K562 (cell line): ENCODE results near the gene CHAD. TPM values are rescaled to one million over a fixed set of nuclear protein-coding genes. Genes with fewer than 3 reads are reported as not detected.

Experiments
- ARID2 ChIP-seq: fragments of 450-650 bp; IDR thresholded peaks from 2 replicates; pipeline ENCODE4 v1.6.1; 2017; ENCODE audit warnings: antibody characterized with exemption, mild to moderate bottlenecking
- C11orf30 ChIP-seq: fragments of 450-650 bp; IDR thresholded peaks from 2 replicates; pipeline ENCODE4 v1.6.1; 2016; ENCODE audit warnings: low read depth, mild to moderate bottlenecking
- CREB1 ChIP-seq, 2 experiments: sonication (generic) in 1 of 2; formaldehyde crosslinking in 1 of 2; IDR thresholded peaks; 2 replicates each; pipeline versions ENCODE4 v1.6.1 to v1.8.0; 2012 to 2022; ENCODE audit warnings: inconsistent platforms in 1 of 2, mild to moderate bottlenecking in 1 of 2, missing genetic modification reagents in 1 of 2, moderate library complexity in 1 of 2
- CREM ChIP-seq: IDR thresholded peaks from 2 replicates; pipeline ENCODE4 v1.6.1; 2014; ENCODE audit warnings: antibody characterized with exemption, low read depth
- FOXA3 ChIP-seq, 2 experiments: fragments of 450-650 bp in 1 of 2; sonication (generic) in 1 of 2; formaldehyde crosslinking; IDR thresholded peaks in 1 of 2; conservative IDR thresholded peaks in 1 of 2; 2 replicates each; pipeline versions ENCODE4 v1.4.0 to v1.8.0; 2020 to 2022; ENCODE audit warnings: mild to moderate bottlenecking in 2 of 2, missing genetic modification reagents in 1 of 2
- GABPB1 ChIP-seq: sonication (generic); formaldehyde crosslinking; IDR thresholded peaks from 2 replicates; pipeline ENCODE4 v1.8.0; 2022; ENCODE audit warnings: mild to moderate bottlenecking, missing genetic modification reagents
- HDAC1 ChIP-seq, 2 experiments: fragments of 450-650 bp; IDR thresholded peaks; 2 replicates each; pipeline ENCODE4 v1.6.1; 2016 to 2017; ENCODE audit warnings: inconsistent platforms in 1 of 2, mild to moderate bottlenecking in 1 of 2, moderate library complexity in 1 of 2
- HSF4 ChIP-seq: fragments of 250-450 bp; sonication (Bioruptor Pico); IDR thresholded peaks from 2 replicates; pipeline ENCODE4 v2.1.2; 2022; ENCODE audit warnings: mild to moderate bottlenecking, moderate library complexity, borderline replicate concordance
- ILK ChIP-seq: fragments of 450-650 bp; IDR thresholded peaks from 2 replicates; pipeline ENCODE4 v1.6.1; 2016; ENCODE audit warnings: missing genetic modification characterization, low read depth, mild to moderate bottlenecking, missing compliant biosample characterization, moderate library complexity, borderline replicate concordance
- JUN ChIP-seq, 2 experiments: sonication (generic) in 1 of 2; formaldehyde crosslinking in 1 of 2; IDR thresholded peaks; 2 replicates each; pipeline versions ENCODE4 v1.6.1 to v1.8.0; 2012 to 2022; ENCODE audit warnings: borderline replicate concordance in 2 of 2, mild to moderate bottlenecking in 2 of 2, improper control_type of control experiment in 1 of 2, low read depth in 1 of 2, low read length in 1 of 2, missing genetic modification reagents in 1 of 2
- MBD2 ChIP-seq: sonication (generic); IDR thresholded peaks from 2 replicates; pipeline ENCODE4 v1.6.1; 2016; ENCODE audit warnings: low read depth, borderline replicate concordance
- MCM5 ChIP-seq: fragments of 450-650 bp; IDR thresholded peaks from 2 replicates; pipeline ENCODE4 v1.6.1; 2016; ENCODE audit warnings: low read depth
- NELFE ChIP-seq: IDR thresholded peaks from 2 replicates; pipeline ENCODE4 v1.6.1; 2011; ENCODE audit warnings: mild to moderate bottlenecking; ENCODE audit not compliant: insufficient read depth, insufficient read length
- PCBP1 ChIP-seq: fragments of 200-400 bp; formaldehyde crosslinking; IDR thresholded peaks from 2 replicates; pipeline ENCODE4 v1.6.1; 2018; ENCODE audit warnings: mild to moderate bottlenecking, low read depth, low read length; ENCODE audit not compliant: poor library complexity, severe bottlenecking
- PCBP2 ChIP-seq: fragments of 200-400 bp; formaldehyde crosslinking; IDR thresholded peaks from 2 replicates; pipeline ENCODE4 v1.6.1; 2018; ENCODE audit warnings: low read length, low read depth, mild to moderate bottlenecking, moderate library complexity; ENCODE audit not compliant: poor library complexity, severe bottlenecking
- RB1 ChIP-seq: fragments of 450-650 bp; IDR thresholded peaks from 2 replicates; pipeline ENCODE4 v1.6.1; 2017; ENCODE audit warnings: low read depth, mild to moderate bottlenecking
- RBM15 ChIP-seq: fragments of 200-400 bp; formaldehyde crosslinking; IDR thresholded peaks from 2 replicates; pipeline ENCODE4 v1.6.1; 2018; ENCODE audit warnings: mild to moderate bottlenecking, low read length, moderate library complexity; ENCODE audit not compliant: insufficient read depth
- SRF ChIP-seq, 2 experiments: fragments of 250-450, 450-650 bp in 1 of 2; sonication (Bioruptor Pico) in 1 of 2; sonication (generic) in 1 of 2; formaldehyde crosslinking; IDR thresholded peaks; 2 replicates each; pipeline versions ENCODE4 v1.5.0 to v1.5.1; 2020 to 2022; ENCODE audit warnings: mild to moderate bottlenecking in 1 of 2, missing genetic modification reagents in 1 of 2
- TAF1 ChIP-seq: IDR thresholded peaks from 2 replicates; pipeline ENCODE4 v1.6.1; 2011; ENCODE audit warnings: mild to moderate bottlenecking, low read length, moderate library complexity; ENCODE audit not compliant: insufficient read depth, control insufficient read depth, severe bottlenecking; ENCODE audit errors: extremely low read depth
- TBP ChIP-seq: optimal IDR thresholded peaks from 2 replicates; pipeline ENCODE3; 2011; ENCODE audit warnings: low read depth, low read length, improper control_type of control experiment
- ZNF133 ChIP-seq: fragments of 250-450 bp; sonication (Bioruptor Pico); IDR thresholded peaks from 2 replicates; pipeline ENCODE4 v1.4.0; 2020; ENCODE audit warnings: mild to moderate bottlenecking
- ZNF217 ChIP-seq: sonication (generic); formaldehyde crosslinking; IDR thresholded peaks from 2 replicates; pipeline ENCODE4 v1.8.0; 2022; ENCODE audit warnings: mild to moderate bottlenecking, missing genetic modification reagents
- ZNF830 ChIP-seq: fragments of 250-450 bp; sonication (Bioruptor Pico); IDR thresholded peaks from 2 replicates; pipeline ENCODE4 v1.5.0; 2021; ENCODE audit warnings: mild to moderate bottlenecking
- polyA plus RNA-seq, 8 experiments: library from polyadenylated mRNA; depleted of rRNA in 4 of 8; stranded (reverse) in 5 of 8; unstranded in 3 of 8; fragments of >200 nt; fragmentation: Nextera tagmentation in 2 of 8; fragmentation: Illumina TruSeq in 1 of 8; extraction: Ambion mirVana in 2 of 8; extraction: Trizol in 1 of 8; gene quantifications; 2 replicates each; pipeline versions ENCODE4 v1.2.1 to v1.2.3, GENCODE V29; 2011 to 2014; ENCODE audit warnings: inconsistent platforms in 1 of 8, missing spikeins in 1 of 8
- total RNA-seq, 7 experiments: library from RNA; depleted of rRNA in 6 of 7; stranded (reverse); fragments of >200 nt in 6 of 7; fragmentation: Illumina TruSeq in 2 of 7; extraction: Trizol in 2 of 7; gene quantifications; 2 replicates each; pipeline versions ENCODE4 v1.2.1 to v1.2.3, GENCODE V29; 2011 to 2021; ENCODE audit warnings: low replicate concordance in 1 of 7
- TF ChIP-seq, protein P1 (sequence below): sonication (generic); formaldehyde crosslinking; IDR thresholded peaks from 2 replicates; pipeline ENCODE4 v1.8.0; 2022; ENCODE audit warnings: mild to moderate bottlenecking, missing genetic modification reagents
- TF ChIP-seq, protein P2 (sequence below): fragments of 450-650 bp; IDR thresholded peaks from 2 replicates; pipeline ENCODE4 v1.7.0; 2016; ENCODE audit warnings: borderline replicate concordance

Gene CHAD
- total and polyA plus RNA-seq, 9 of the 15 experiments (the other 6 are each of a cell fraction or from before 2014, with no cell fraction given), result not detected

- TF ChIP-seq ARID2 (no peak), ZNF133 (CRISPR knock-in tag) (no peak), HSF4 (CRISPR knock-in tag) (no peak), PCBP2 (no peak), RB1 (peak; percentile 40; the same call in 1 of the 2 replicates), MBD2 (no peak), C11orf30 (no peak), HDAC1 (IDR thresholded peaks at IDR 0.05) (peak in 1 of 2 experiments; percentile 10; a peak in 1 of 4 replicates), SRF (CRISPR knock-in tag; IDR thresholded peaks at IDR 0.05) (no peak), CREM (peak; percentile 80), PCBP1 (peak; percentile 38), RBM15 (no peak), CREB1 (IDR thresholded peaks at IDR 0.05) (no peak; the same call in 1 of the 2 replicates), CREB1 (CRISPR knock-in tag; IDR thresholded peaks at IDR 0.05) (no peak), MCM5 (no peak), JUN (IDR thresholded peaks at IDR 0.05; ENCODE audit: borderline replicate concordance, low read depth, low read length) (0 out of 2 replicates have a peak, but pooled peaks have one; percentile 24), JUN (CRISPR knock-in tag; IDR thresholded peaks at IDR 0.05; ENCODE audit: borderline replicate concordance) (no peak), TAF1 (peak; percentile 30), ZNF217 (CRISPR knock-in tag) (no peak), ILK (tag) (no peak), NELFE (no peak), ZNF830 (CRISPR knock-in tag) (no peak), GABPB1 (CRISPR knock-in tag) (peak; percentile 38; the same call in 1 of the 2 replicates), TBP (peak; percentile 19), FOXA3 (CRISPR knock-in tag; conservative IDR thresholded peaks at IDR 0.05 in 1 of 2, IDR thresholded peaks at IDR 0.05 in 1 of 2) (no peak)
- TF ChIP-seq, protein P1, sequence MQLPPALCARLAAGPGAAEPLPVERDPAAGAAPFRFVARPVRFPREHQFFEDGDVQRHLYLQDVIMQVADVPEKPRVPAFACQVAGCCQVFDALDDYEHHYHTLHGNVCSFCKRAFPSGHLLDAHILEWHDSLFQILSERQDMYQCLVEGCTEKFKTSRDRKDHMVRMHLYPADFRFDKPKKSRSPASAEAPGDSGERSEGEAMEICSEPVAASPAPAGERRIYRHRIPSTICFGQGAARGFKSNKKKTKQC (CRISPR knock-in tag), result no peak
- TF ChIP-seq, protein P2, sequence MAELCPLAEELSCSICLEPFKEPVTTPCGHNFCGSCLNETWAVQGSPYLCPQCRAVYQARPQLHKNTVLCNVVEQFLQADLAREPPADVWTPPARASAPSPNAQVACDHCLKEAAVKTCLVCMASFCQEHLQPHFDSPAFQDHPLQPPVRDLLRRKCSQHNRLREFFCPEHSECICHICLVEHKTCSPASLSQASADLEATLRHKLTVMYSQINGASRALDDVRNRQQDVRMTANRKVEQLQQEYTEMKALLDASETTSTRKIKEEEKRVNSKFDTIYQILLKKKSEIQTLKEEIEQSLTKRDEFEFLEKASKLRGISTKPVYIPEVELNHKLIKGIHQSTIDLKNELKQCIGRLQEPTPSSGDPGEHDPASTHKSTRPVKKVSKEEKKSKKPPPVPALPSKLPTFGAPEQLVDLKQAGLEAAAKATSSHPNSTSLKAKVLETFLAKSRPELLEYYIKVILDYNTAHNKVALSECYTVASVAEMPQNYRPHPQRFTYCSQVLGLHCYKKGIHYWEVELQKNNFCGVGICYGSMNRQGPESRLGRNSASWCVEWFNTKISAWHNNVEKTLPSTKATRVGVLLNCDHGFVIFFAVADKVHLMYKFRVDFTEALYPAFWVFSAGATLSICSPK, result no peak
These were observed 11.0 kb upstream of the CHAD start (continued) for GRCh38 chr17:50479522-50480141.
